SK-N-SH treated with all-trans-retinoic acid at 6 μM for 48 hours (cell line): ENCODE results near the gene GLUD2.

Source experiments
- ATAC-seq: fragments of 200-7000 bp; cut with Tn5 transposase; 3 replicates; pipeline ENCODE4 v1.9.1; 2020; ENCODE audit warnings: mild to moderate bottlenecking, moderate library complexity
- ARNTL ChIP-seq: fragments of 450-650 bp; formaldehyde crosslinking; IDR thresholded peaks from 2 replicates; pipeline ENCODE4 v1.5.0; 2020; ENCODE audit warnings: low read depth, mild to moderate bottlenecking, moderate library complexity, borderline replicate concordance
- BACH2 ChIP-seq: fragments of 250-450 bp; sonication (Bioruptor Pico); IDR thresholded peaks from 2 replicates; pipeline ENCODE4 v1.9.0; 2021; ENCODE audit warnings: mild to moderate bottlenecking, borderline replicate concordance
- CSDC2 ChIP-seq: fragments of 250-450 bp; sonication (Bioruptor Pico); IDR thresholded peaks from 2 replicates; pipeline ENCODE4 v1.5.0; 2020; ENCODE audit warnings: mild to moderate bottlenecking, moderate library complexity
- GLIS3 ChIP-seq: fragments of 250-450 bp; sonication (Bioruptor Pico); IDR thresholded peaks from 2 replicates; pipeline ENCODE4 v1.5.0; 2020; ENCODE audit warnings: mild to moderate bottlenecking, moderate library complexity
- ISL1 ChIP-seq: fragments of 250-450 bp; sonication (Bioruptor Pico); IDR thresholded peaks from 2 replicates; pipeline ENCODE4 v2.1.2; 2022; ENCODE audit warnings: mild to moderate bottlenecking, moderate library complexity
- PPARA ChIP-seq: fragments of 250-450 bp; sonication (Bioruptor Pico); IDR thresholded peaks from 2 replicates; pipeline ENCODE4 v1.5.0; 2020; ENCODE audit warnings: mild to moderate bottlenecking, borderline replicate concordance
- RARB ChIP-seq: fragments of 250-450 bp; sonication (Bioruptor Pico); IDR thresholded peaks from 2 replicates; pipeline ENCODE4 v1.8.0; 2021; ENCODE audit warnings: mild to moderate bottlenecking, moderate library complexity
- SNAI2 ChIP-seq: fragments of 250-450 bp; sonication (Bioruptor Pico); IDR thresholded peaks from 2 replicates; pipeline ENCODE4 v1.5.0; 2020; ENCODE audit warnings: mild to moderate bottlenecking, moderate library complexity
- TCF4 ChIP-seq: fragments of 250-450 bp; sonication (Bioruptor Pico); IDR thresholded peaks from 2 replicates; pipeline ENCODE4 v1.8.0; 2021; ENCODE audit warnings: mild to moderate bottlenecking, moderate library complexity, borderline replicate concordance
- TOX ChIP-seq: fragments of 250-450 bp; sonication (Bioruptor Pico); IDR thresholded peaks from 2 replicates; pipeline ENCODE4 v1.8.0; 2021; ENCODE audit warnings: mild to moderate bottlenecking, moderate library complexity, borderline replicate concordance
- ZC3H10 ChIP-seq: fragments of 250-450 bp; sonication (Bioruptor Pico); IDR thresholded peaks from 2 replicates; pipeline ENCODE4 v1.5.1; 2021; ENCODE audit warnings: mild to moderate bottlenecking, moderate library complexity
- ZFP3 ChIP-seq: fragments of 250-450 bp; sonication (Bioruptor Pico); IDR thresholded peaks from 2 replicates; pipeline ENCODE4 v1.5.0; 2020; ENCODE audit warnings: mild to moderate bottlenecking, moderate library complexity
- ZNF565 ChIP-seq: fragments of 450-650 bp; formaldehyde crosslinking; conservative IDR thresholded peaks from 2 replicates; pipeline ENCODE4 v1.5.0; 2020; ENCODE audit warnings: low read depth, mild to moderate bottlenecking, moderate library complexity
- ZNF70 ChIP-seq: fragments of 450-650 bp; formaldehyde crosslinking; IDR thresholded peaks from 2 replicates; pipeline ENCODE4 v1.5.0; 2020; ENCODE audit warnings: mild to moderate bottlenecking, moderate library complexity
- ZNF8 ChIP-seq: fragments of 450-650 bp; formaldehyde crosslinking; IDR thresholded peaks from 2 replicates; pipeline ENCODE4 v1.5.0; 2020; ENCODE audit warnings: mild to moderate bottlenecking, moderate library complexity
- TF ChIP-seq, protein P1 (sequence below): fragments of 250-450 bp; sonication (Bioruptor Pico); IDR thresholded peaks from 2 replicates; pipeline ENCODE4 v1.8.0; 2020; ENCODE audit warnings: mild to moderate bottlenecking, moderate library complexity, borderline replicate concordance
- TF ChIP-seq, protein P2 (sequence below): fragments of 250-450 bp; sonication (Bioruptor Pico); IDR thresholded peaks from 2 replicates; pipeline ENCODE4 v1.5.1; 2020; ENCODE audit warnings: low read depth, mild to moderate bottlenecking, moderate library complexity
- TF ChIP-seq, protein P3 (sequence below): fragments of 250-450 bp; sonication (Bioruptor Pico); IDR thresholded peaks from 2 replicates; pipeline ENCODE4 v1.8.0; 2021; ENCODE audit warnings: low read depth, mild to moderate bottlenecking, moderate library complexity, borderline replicate concordance

GLUD2 gene

DNA sequence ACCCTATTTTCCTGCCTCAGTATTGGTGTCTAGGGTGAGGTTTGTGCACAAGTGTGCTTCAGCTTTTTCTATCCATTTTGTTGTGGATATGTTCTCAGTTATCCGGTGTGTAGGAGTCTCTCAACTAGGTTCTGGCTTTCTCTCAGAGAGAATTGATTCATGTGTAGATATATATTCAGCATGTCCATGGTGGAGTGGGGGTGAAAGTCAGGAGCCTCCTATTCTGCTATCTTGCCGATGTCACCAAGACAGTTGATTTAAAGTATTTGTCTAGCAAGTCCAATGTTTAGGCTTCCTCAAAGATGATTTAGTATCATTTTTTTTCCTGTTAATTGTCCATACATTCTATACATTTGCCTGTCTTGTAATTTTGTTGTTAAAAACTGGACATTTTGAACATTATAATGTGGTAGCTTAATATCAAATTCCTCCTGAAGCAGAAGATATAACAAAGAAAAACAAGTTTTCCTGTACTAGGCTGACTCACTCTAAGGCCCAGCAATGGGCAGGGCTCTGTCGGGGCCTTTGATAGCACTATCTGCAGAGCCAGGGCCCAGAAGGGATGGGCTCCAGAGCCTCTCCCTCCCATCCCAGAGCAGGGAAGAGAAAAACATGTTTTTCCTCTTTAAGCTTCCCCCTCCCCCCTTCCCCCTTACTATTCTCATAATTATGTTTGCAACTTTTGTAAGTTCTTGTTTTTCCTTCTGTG is 37.6 kb downstream of the GLUD2 start (continued):
- TF ChIP-seq PPARA (CRISPR knock-in tag) (no peak), TCF4 (CRISPR knock-in tag) (no peak)

DNA sequence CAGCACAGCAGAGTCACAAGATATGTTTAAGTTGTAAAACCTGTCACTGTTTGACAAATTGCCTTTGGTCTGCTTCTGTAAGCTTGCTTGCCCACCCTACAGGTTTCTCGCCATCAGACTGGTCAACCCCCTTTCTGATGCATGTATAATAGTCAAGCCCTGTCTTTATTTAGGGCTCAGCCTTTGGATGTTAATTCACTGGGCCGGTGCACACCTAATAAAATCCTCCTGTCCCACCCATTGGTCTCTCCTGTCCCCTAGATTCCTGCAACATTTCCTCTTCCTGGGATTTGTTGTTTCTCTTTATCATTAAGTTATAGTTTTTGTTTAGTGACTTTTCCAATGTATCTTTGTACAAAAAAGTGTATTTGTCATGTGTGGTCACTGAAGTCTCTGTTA is 38.2 kb downstream of the GLUD2 start:
- TF ChIP-seq, protein P1, sequence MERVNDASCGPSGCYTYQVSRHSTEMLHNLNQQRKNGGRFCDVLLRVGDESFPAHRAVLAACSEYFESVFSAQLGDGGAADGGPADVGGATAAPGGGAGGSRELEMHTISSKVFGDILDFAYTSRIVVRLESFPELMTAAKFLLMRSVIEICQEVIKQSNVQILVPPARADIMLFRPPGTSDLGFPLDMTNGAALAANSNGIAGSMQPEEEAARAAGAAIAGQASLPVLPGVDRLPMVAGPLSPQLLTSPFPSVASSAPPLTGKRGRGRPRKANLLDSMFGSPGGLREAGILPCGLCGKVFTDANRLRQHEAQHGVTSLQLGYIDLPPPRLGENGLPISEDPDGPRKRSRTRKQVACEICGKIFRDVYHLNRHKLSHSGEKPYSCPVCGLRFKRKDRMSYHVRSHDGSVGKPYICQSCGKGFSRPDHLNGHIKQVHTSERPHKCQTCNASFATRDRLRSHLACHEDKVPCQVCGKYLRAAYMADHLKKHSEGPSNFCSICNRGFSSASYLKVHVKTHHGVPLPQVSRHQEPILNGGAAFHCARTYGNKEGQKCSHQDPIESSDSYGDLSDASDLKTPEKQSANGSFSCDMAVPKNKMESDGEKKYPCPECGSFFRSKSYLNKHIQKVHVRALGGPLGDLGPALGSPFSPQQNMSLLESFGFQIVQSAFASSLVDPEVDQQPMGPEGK (CRISPR knock-in tag), result no peak
- no peak for TF ChIP-seq PPARA (CRISPR knock-in tag)
- TF ChIP-seq GLIS3 (CRISPR knock-in tag), result no peak
- no peak for TF ChIP-seq ARNTL (CRISPR knock-in tag)
- TF ChIP-seq SNAI2 (CRISPR knock-in tag), result no peak
- no peak for TF ChIP-seq ZC3H10 (CRISPR knock-in tag)
- no peak for TF ChIP-seq RARB (CRISPR knock-in tag)
- TF ChIP-seq TOX (CRISPR knock-in tag), result no peak
- no peak for TF ChIP-seq ISL1 (CRISPR knock-in tag)
- no peak for TF ChIP-seq ZNF8 (CRISPR knock-in tag)
- TF ChIP-seq CSDC2 (CRISPR knock-in tag), result no peak
- TF ChIP-seq ZNF565 (CRISPR knock-in tag), result no peak
- TF ChIP-seq ZFP3 (CRISPR knock-in tag), result no peak
- TF ChIP-seq BACH2 (CRISPR knock-in tag), result no peak
- ATAC-seq, result no peak

DNA sequence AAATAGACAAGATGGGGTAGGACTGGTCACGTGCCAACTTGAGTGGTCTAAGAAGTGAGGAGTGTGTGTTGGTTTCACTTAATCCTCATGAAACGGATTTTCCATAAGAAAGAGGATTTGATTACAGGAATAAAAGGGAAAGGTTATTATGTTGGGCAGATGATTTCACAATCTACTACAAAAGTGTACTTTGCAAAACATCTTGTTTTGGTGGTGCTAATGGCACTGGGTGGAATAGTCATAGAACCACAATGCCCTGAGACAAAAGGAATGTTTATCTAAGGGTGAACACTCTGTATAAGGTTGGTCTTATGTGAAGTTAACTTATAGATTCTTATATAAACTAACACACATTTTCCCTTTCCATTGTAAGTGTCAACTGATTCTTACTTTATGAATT is 45.6 kb downstream of the GLUD2 start:
- TF ChIP-seq CSDC2 (CRISPR knock-in tag) (no peak), ZFP3 (CRISPR knock-in tag) (no peak), ZC3H10 (CRISPR knock-in tag) (no peak), ZNF70 (CRISPR knock-in tag) (no peak), TOX (CRISPR knock-in tag) (no peak), TCF4 (CRISPR knock-in tag) (no peak), SNAI2 (CRISPR knock-in tag) (no peak), ISL1 (CRISPR knock-in tag) (no peak), BACH2 (CRISPR knock-in tag) (no peak)
- TF ChIP-seq, protein P2, sequence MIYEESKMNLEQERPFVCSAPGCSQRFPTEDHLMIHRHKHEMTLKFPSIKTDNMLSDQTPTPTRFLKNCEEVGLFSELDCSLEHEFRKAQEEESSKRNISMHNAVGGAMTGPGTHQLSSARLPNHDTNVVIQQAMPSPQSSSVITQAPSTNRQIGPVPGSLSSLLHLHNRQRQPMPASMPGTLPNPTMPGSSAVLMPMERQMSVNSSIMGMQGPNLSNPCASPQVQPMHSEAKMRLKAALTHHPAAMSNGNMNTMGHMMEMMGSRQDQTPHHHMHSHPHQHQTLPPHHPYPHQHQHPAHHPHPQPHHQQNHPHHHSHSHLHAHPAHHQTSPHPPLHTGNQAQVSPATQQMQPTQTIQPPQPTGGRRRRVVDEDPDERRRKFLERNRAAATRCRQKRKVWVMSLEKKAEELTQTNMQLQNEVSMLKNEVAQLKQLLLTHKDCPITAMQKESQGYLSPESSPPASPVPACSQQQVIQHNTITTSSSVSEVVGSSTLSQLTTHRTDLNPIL (CRISPR knock-in tag), result no peak
- TF ChIP-seq, protein P3, sequence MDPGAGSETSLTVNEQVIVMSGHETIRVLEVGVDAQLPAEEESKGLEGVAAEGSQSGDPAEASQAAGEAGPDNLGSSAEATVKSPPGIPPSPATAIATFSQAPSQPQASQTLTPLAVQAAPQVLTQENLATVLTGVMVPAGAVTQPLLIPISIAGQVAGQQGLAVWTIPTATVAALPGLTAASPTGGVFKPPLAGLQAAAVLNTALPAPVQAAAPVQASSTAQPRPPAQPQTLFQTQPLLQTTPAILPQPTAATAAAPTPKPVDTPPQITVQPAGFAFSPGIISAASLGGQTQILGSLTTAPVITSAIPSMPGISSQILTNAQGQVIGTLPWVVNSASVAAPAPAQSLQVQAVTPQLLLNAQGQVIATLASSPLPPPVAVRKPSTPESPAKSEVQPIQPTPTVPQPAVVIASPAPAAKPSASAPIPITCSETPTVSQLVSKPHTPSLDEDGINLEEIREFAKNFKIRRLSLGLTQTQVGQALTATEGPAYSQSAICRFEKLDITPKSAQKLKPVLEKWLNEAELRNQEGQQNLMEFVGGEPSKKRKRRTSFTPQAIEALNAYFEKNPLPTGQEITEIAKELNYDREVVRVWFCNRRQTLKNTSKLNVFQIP (CRISPR knock-in tag), result no peak
- no peak for ATAC-seq
